Endothelial cell (in vitro differentiated cells): ENCODE measurements around the gene RPL37A. TPM values are rescaled to one million over a fixed set of nuclear protein-coding genes. Genes with fewer than 3 reads are reported as not detected.

Experiments used
- DNase-seq: peaks from one replicate; pipeline ENCODE4 v3.0.0; 2021; ENCODE audit warnings: low spot score
- H3K27ac Mint-ChIP-seq: one replicate; pipeline ENCODE4 v1.8.0; 2021; ENCODE audit warnings: mixed read lengths, inconsistent platforms; ENCODE audit not compliant: unreplicated experiment
- H3K27me3 Mint-ChIP-seq: one replicate; pipeline ENCODE4 v1.8.0; 2021; ENCODE audit warnings: mild to moderate bottlenecking, moderate library complexity, mixed read lengths, inconsistent platforms; ENCODE audit not compliant: unreplicated experiment
- H3K36me3 Mint-ChIP-seq: one replicate; pipeline ENCODE4 v1.8.0; 2021; ENCODE audit warnings: mild to moderate bottlenecking, low read depth, mixed read lengths, inconsistent platforms; ENCODE audit not compliant: unreplicated experiment
- H3K4me1 Mint-ChIP-seq: one replicate; pipeline ENCODE4 v1.8.0; 2021; ENCODE audit warnings: mild to moderate bottlenecking, mixed read lengths, inconsistent platforms; ENCODE audit not compliant: unreplicated experiment
- H3K4me3 Mint-ChIP-seq: one replicate; pipeline ENCODE4 v1.8.0; 2021; ENCODE audit warnings: mild to moderate bottlenecking, mixed read lengths, inconsistent platforms; ENCODE audit not compliant: unreplicated experiment
- H3K9me3 Mint-ChIP-seq: one replicate; pipeline ENCODE4 v1.8.0; 2021; ENCODE audit warnings: mixed read lengths, inconsistent platforms; ENCODE audit not compliant: unreplicated experiment
- CTCF ChIP-seq: fragments of 200-600 bp; sonication (generic); IDR thresholded peaks from one replicate; pipeline ENCODE4 v1.5.0; 2021; ENCODE audit warnings: antibody characterized with exemption; ENCODE audit not compliant: unreplicated experiment
- total RNA-seq: library from RNA; stranded (reverse); fragmentation: NEBNext Ultra II Directional; extraction: Animal tissue kit (Norgen Biotek cat#: 25700); gene quantifications from one replicate; pipeline ENCODE4 v1.2.1, GENCODE V29; 2021; ENCODE audit not compliant: unreplicated experiment

RPL37A gene
- total RNA-seq, 1 donor from 2014 or later, result 2,729 TPM

GRCh38 chr2:216522892-216523502 is 24.4 kb downstream of the RPL37A start:
- H3K9me3 Mint-ChIP-seq, result no peaks in the 10 kb centered on the region
- H3K36me3 Mint-ChIP-seq, result no peaks in the 10 kb centered on the region
- no peak overlapping the region for H3K4me3 Mint-ChIP-seq
- H3K27ac Mint-ChIP-seq, result no peak overlapping the region
- no peaks in the 10 kb centered on the region for H3K27me3 Mint-ChIP-seq
- TF ChIP-seq CTCF, result no peak
- H3K4me1 Mint-ChIP-seq, result peaks cover 4% of the 10 kb centered on the region
- no peak for DNase-seq

- no peaks in the 10 kb centered on the region for H3K9me3 Mint-ChIP-seq
- no peak overlapping the region for H3K27ac Mint-ChIP-seq
- TF ChIP-seq CTCF, result no peak
- H3K27me3 Mint-ChIP-seq, result no peaks in the 10 kb centered on the region
- peaks cover 11% of the 10 kb centered on the region for H3K4me1 Mint-ChIP-seq
- H3K36me3 Mint-ChIP-seq, result no peaks in the 10 kb centered on the region
- no peak overlapping the region for H3K4me3 Mint-ChIP-seq
- no peak for DNase-seq
These were observed 27.3 kb downstream of the RPL37A start for GRCh38 chr2:216525972-216526371.

- no peaks in the 10 kb centered on the region for H3K36me3 Mint-ChIP-seq
- H3K9me3 Mint-ChIP-seq, result no peaks in the 10 kb centered on the region
- H3K27ac Mint-ChIP-seq, result no peak overlapping the region
- peaks cover 17% of the 10 kb centered on the region for H3K4me1 Mint-ChIP-seq
- DNase-seq, result no peak
- no peak for TF ChIP-seq CTCF
- H3K27me3 Mint-ChIP-seq, result no peaks in the 10 kb centered on the region
- H3K4me3 Mint-ChIP-seq, result no peak overlapping the region
These were observed 28.3 kb downstream of the RPL37A start for GRCh38 chr2:216526939-216527338.

GRCh38 chr2:216527600-216527999 is 29.0 kb downstream of the RPL37A start:
- no peak for DNase-seq
- Mint-ChIP-seq H3K27ac (no peak overlapping the region), H3K4me1 (peaks cover 23% of the 10 kb centered on the region), H3K36me3 (no peaks in the 10 kb centered on the region), H3K9me3 (no peaks in the 10 kb centered on the region), H3K4me3 (no peak overlapping the region), H3K27me3 (no peaks in the 10 kb centered on the region)
- TF ChIP-seq CTCF, result no peak

GRCh38 chr2:216532562-216532961 is 33.9 kb downstream of the RPL37A start:
- peak overlapping the region; percentile 98 for H3K27ac Mint-ChIP-seq
- H3K9me3 Mint-ChIP-seq, result no peaks in the 10 kb centered on the region
- H3K4me1 Mint-ChIP-seq, result peaks cover 64% of the 10 kb centered on the region
- DNase-seq, result no peak
- peaks cover 1% of the 10 kb centered on the region for H3K27me3 Mint-ChIP-seq
- no peaks in the 10 kb centered on the region for H3K36me3 Mint-ChIP-seq
- no peak for TF ChIP-seq CTCF
- peak overlapping the region; percentile 54 for H3K4me3 Mint-ChIP-seq
